DND-41 (cell line): ENCODE data around the gene PNMA8B.

ENCODE experiments used
- ATAC-seq: fragments of 200-7000 bp; cut with Tn5 transposase; 3 replicates; pipeline ENCODE4 v1.9.1; 2021; ENCODE audit warnings: low read depth; ENCODE audit not compliant: insufficient read depth
- DNase-seq: peaks from one replicate; pipeline ENCODE4 v3.0.0-alpha.2; 2020
- H2AFZ ChIP-seq: 2 replicates; pipeline ENCODE4 v1.6.0; 2012; ENCODE audit warnings: low read depth, low read length
- H3K27ac ChIP-seq: 2 replicates; pipeline ENCODE4 v1.5.1; 2012; ENCODE audit warnings: low read length, inconsistent platforms
- H3K27me3 ChIP-seq: fragments of 200-600 bp; sonication (generic); 2 replicates; pipeline ENCODE4 v1.6.0; 2012; ENCODE audit warnings: low read length, mild to moderate bottlenecking, inconsistent platforms; ENCODE audit not compliant: insufficient read depth, poor library complexity
- H3K36me3 ChIP-seq: 2 replicates; pipeline ENCODE4 v1.5.1; 2012; ENCODE audit warnings: low read length, inconsistent platforms; ENCODE audit not compliant: insufficient read depth
- H3K4me1 ChIP-seq: 2 replicates; pipeline ENCODE4 v1.5.1; 2012; ENCODE audit warnings: mild to moderate bottlenecking, low read length; ENCODE audit not compliant: insufficient read depth
- H3K4me2 ChIP-seq: 2 replicates; pipeline ENCODE4 v1.6.0; 2012; ENCODE audit warnings: mild to moderate bottlenecking, moderate library complexity, low read length, inconsistent platforms; ENCODE audit not compliant: insufficient read depth
- H3K4me3 ChIP-seq, 2 experiments: fragments of 200-600 bp in 1 of 2; shearing (Covaris generic) in 1 of 2; 2 replicates each; pipeline ENCODE4 v1.5.1; 2012 to 2016; ENCODE audit warnings: inconsistent platforms in 2 of 2, low read length in 2 of 2, mild to moderate bottlenecking in 2 of 2, low read depth in 1 of 2, moderate library complexity in 1 of 2
- H3K79me2 ChIP-seq: 2 replicates; pipeline ENCODE4 v1.6.0; 2012; ENCODE audit warnings: low read length, inconsistent platforms; ENCODE audit not compliant: insufficient read depth
- H3K9ac ChIP-seq: 2 replicates; pipeline ENCODE4 v1.6.0; 2012; ENCODE audit warnings: low read depth, mild to moderate bottlenecking, inconsistent platforms, low read length, moderate library complexity
- H3K9me3 ChIP-seq: 2 replicates; pipeline ENCODE4 v1.5.1; 2012; ENCODE audit warnings: low read length, moderate library complexity, mild to moderate bottlenecking, inconsistent platforms; ENCODE audit not compliant: insufficient read depth, severe bottlenecking
- H4K20me1 ChIP-seq: 2 replicates; pipeline ENCODE4 v1.6.0; 2012; ENCODE audit warnings: low read length; ENCODE audit not compliant: insufficient read depth
- EZH2 ChIP-seq: IDR thresholded peaks from 3 replicates; pipeline ENCODE4 v1.6.1; 2012; ENCODE audit warnings: borderline replicate concordance, low read depth, mild to moderate bottlenecking, moderate library complexity, low read length, inconsistent platforms; ENCODE audit not compliant: severe bottlenecking
- TF ChIP-seq, protein P1 (sequence below): IDR thresholded peaks from 2 replicates; pipeline ENCODE4 v1.5.1; 2012; ENCODE audit warnings: borderline replicate concordance, low read length, moderate library complexity, mild to moderate bottlenecking; ENCODE audit not compliant: poor library complexity, severe bottlenecking; ENCODE audit errors: extremely low read depth

PNMA8B gene

DNA sequence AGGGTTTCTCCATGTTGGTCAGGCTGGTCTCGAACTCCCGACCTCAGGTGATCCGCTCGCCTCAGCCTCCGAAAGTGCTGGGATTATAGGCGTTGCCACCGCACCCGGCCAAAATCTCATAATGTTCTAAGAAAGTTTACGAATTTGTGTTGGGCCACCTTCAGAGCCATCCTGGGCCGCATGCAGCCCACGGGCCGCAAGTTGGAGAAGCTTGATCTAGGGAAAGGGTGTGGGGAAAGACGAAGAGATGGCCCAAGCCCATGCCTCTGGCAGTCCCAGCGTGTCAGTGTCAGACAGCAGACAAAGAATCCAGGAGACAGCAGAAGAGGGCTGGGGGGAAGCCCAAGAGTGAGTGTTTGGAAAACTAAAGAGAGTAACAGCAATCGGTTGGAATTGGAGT is 49.6 kb downstream of the PNMA8B start:
- no peak for TF ChIP-seq EZH2
- TF ChIP-seq, protein P1, sequence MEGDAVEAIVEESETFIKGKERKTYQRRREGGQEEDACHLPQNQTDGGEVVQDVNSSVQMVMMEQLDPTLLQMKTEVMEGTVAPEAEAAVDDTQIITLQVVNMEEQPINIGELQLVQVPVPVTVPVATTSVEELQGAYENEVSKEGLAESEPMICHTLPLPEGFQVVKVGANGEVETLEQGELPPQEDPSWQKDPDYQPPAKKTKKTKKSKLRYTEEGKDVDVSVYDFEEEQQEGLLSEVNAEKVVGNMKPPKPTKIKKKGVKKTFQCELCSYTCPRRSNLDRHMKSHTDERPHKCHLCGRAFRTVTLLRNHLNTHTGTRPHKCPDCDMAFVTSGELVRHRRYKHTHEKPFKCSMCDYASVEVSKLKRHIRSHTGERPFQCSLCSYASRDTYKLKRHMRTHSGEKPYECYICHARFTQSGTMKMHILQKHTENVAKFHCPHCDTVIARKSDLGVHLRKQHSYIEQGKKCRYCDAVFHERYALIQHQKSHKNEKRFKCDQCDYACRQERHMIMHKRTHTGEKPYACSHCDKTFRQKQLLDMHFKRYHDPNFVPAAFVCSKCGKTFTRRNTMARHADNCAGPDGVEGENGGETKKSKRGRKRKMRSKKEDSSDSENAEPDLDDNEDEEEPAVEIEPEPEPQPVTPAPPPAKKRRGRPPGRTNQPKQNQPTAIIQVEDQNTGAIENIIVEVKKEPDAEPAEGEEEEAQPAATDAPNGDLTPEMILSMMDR: no peak
- no peaks in the 10 kb centered on the region for H4K20me1 ChIP-seq
- ATAC-seq (no peak), DNase-seq (no peak)
- no peak overlapping the region for H3K9ac ChIP-seq
- H3K4me3 ChIP-seq: no peak overlapping the region
- no peaks in the 10 kb centered on the region for H3K4me1 ChIP-seq
- no peaks in the 10 kb centered on the region for H3K27me3 ChIP-seq
- no peak overlapping the region for H3K4me2 ChIP-seq
- H3K27ac ChIP-seq: no peak overlapping the region
- no peaks in the 10 kb centered on the region for H3K9me3 ChIP-seq
- H3K79me2 ChIP-seq: no peaks in the 10 kb centered on the region
- no peaks in the 10 kb centered on the region for H3K36me3 ChIP-seq
- H2AFZ ChIP-seq: no peak overlapping the region

DNA sequence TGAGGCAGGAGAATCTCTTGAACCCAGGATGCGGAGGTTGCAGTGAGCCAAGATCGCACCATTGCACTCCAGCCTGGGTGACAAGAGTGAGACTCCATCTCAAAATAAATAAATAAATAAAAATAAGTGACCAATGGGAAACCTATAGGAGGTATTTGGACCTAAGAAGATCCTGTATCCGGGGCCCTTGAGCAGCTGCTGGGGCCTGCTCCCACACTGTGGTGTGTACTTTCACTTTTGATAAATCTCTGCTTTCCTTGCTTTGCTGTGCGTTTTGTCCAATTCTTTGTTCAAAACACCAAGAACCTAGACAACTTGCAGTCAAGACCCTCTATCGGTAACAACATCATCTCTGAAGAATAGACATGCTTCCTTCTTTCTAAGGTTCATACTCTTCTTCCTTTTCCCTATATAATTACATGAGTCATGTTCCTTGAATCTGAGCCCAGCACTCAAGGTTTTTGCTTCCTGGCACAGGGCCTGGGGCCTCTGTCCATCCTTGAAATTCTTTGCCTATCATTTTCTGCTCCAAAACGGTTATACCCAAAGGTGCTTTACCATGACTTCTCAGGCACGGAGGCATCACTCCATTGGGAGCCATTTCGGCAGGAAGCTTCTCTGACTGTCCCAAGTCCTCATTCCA is 52.7 kb downstream of the PNMA8B start:
- no peaks in the 10 kb centered on the region for H3K9me3 ChIP-seq
- H3K4me1 ChIP-seq: no peaks in the 10 kb centered on the region
- H4K20me1 ChIP-seq: no peaks in the 10 kb centered on the region
- H3K27ac ChIP-seq: no peak overlapping the region
- no peak overlapping the region for H3K9ac ChIP-seq
- ATAC-seq (no peak), DNase-seq (no peak)
- no peaks in the 10 kb centered on the region for H3K79me2 ChIP-seq
- H3K36me3 ChIP-seq: no peaks in the 10 kb centered on the region
- H2AFZ ChIP-seq: no peak overlapping the region
- H3K4me3 ChIP-seq: no peak overlapping the region
- TF ChIP-seq, protein P1: no peak
- no peaks in the 10 kb centered on the region for H3K27me3 ChIP-seq
- H3K4me2 ChIP-seq: no peak overlapping the region

DNA sequence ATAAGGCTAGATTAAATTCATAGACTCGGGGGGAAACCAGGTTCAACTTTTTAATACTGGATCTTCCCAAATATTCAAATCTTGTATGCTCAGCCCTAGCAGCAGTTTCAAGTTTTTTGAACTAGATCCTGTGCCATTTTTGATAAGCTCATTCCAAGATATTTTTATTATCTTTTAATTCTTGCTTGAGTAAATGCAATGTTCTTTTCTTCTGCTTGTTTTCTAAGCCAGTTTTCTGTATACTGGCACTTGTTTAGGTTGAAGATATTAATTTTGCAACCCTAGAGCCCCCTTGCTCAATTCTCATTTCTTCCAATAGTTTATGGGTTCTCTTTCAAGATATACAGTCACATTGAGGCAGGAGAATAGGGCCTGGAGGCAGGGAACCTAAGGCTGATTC is 53.8 kb downstream of the PNMA8B start:
- Histone ChIP-seq H3K27me3 (no peaks in the 10 kb centered on the region), H3K4me2 (no peak overlapping the region), H2AFZ (no peak overlapping the region), H3K9me3 (no peaks in the 10 kb centered on the region), H3K36me3 (no peaks in the 10 kb centered on the region), H3K4me1 (no peaks in the 10 kb centered on the region), H3K27ac (no peak overlapping the region), H3K79me2 (no peaks in the 10 kb centered on the region), H4K20me1 (no peaks in the 10 kb centered on the region), H3K9ac (no peak overlapping the region), H3K4me3 (no peak overlapping the region)
- DNase-seq (no peak), ATAC-seq (no peak)
- no peak for TF ChIP-seq EZH2
- TF ChIP-seq, protein P1: no peak
